Activated T-cell treated with anti-CD3 and anti-CD28 coated beads, Interleukin-2, amount 50 U/mL, for 72 hours (primary cell): ENCODE measurements around the gene KIT. TPM values are rescaled to one million over a fixed set of nuclear protein-coding genes. Genes with fewer than 3 reads are reported as not detected.

Source experiments
- ATAC-seq, 2 donors: fragments of 150-1000 bp; cut with Tn5 transposase; replicated peaks in 1 of 2; 2 replicates each; pipeline ENCODE4 v1.10.0; 2021; ENCODE audit warnings: moderate library complexity in 2 of 2, mild to moderate bottlenecking in 1 of 2
- DNase-seq, 2 donors: peaks; one replicate each; pipeline ENCODE4 v3.0.0; 2021 to 2022; ENCODE audit warnings: mixed read lengths in 1 of 2
- H3K27ac Mint-ChIP-seq: one replicate; pipeline ENCODE4 v1.8.0; 2022; ENCODE audit warnings: mild to moderate bottlenecking, moderate library complexity, mixed read lengths
- H3K27me3 Mint-ChIP-seq: one replicate; pipeline ENCODE4 v1.8.0; 2022; ENCODE audit warnings: low read depth, mixed read lengths
- H3K36me3 Mint-ChIP-seq, 2 donors: one replicate each; pipeline ENCODE4 v1.8.0; 2022; ENCODE audit warnings: mixed read lengths in 2 of 2, mild to moderate bottlenecking in 1 of 2; ENCODE audit not compliant: insufficient read depth in 2 of 2
- H3K4me1 Mint-ChIP-seq: one replicate; pipeline ENCODE4 v1.8.0; 2022; ENCODE audit warnings: low read depth, mixed read lengths
- H3K4me3 Mint-ChIP-seq, 2 donors: one replicate each; pipeline ENCODE4 v1.8.0; 2022; ENCODE audit warnings: mild to moderate bottlenecking in 2 of 2, mixed read lengths in 2 of 2, moderate library complexity in 2 of 2
- H3K9me3 Mint-ChIP-seq, 2 donors: one replicate each; pipeline ENCODE4 v1.8.0; 2022; ENCODE audit warnings: mixed read lengths in 2 of 2
- total RNA-seq, 2 donors: library from RNA; stranded (reverse); gene quantifications; one replicate each; pipeline ENCODE4 v1.2.3, GENCODE V29; 2022

Gene KIT
- total RNA-seq, 2 donors from 2014 or later, result 0.07 to 0.22 TPM

- DNase-seq, result no peak
- H3K4me3 Mint-ChIP-seq, result no peak overlapping the region
Measured at GRCh38 chr4:54745031-54745770, 87.4 kb downstream of the KIT start.

DNA sequence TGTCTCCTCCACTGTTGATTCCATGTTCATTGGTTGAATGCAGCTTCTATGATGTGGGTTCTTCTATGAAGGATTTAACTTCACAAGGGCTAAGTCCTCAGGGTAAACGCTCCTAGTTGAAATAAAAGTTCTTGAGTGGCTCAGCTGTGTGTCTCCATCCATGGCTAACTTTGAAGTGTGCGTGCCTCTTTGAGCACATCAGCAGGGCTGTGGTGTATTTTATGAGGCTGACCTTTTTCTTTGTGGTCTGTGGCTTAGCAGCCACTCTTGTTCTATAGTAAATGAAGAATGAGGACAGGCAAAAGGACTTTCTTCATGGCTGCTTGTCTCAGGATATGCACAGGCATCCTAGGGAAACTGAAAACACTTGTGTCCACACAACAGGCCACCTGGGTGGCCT is 88.5 kb downstream of the KIT start:
- no peak overlapping the region for H3K4me3 Mint-ChIP-seq
- H3K36me3 Mint-ChIP-seq, result peaks cover 0 to 4% of the 10 kb centered on the region in 2 donors
- H3K9me3 Mint-ChIP-seq, result peaks cover 1 to 8% of the 10 kb centered on the region in 2 donors
- DNase-seq (no peak), ATAC-seq (peak in 1 of 2 donors; percentile 61)
- peaks cover 6% of the 10 kb centered on the region for H3K4me1 Mint-ChIP-seq
- no peaks in the 10 kb centered on the region for H3K27me3 Mint-ChIP-seq
- H3K27ac Mint-ChIP-seq, result no peak overlapping the region

More at GRCh38 chr4:54745031-54745770, 87.4 kb downstream of the KIT start:
- Mint-ChIP-seq H3K9me3 (peaks cover 1 to 6% of the 10 kb centered on the region in 2 donors), H3K27ac (no peak overlapping the region), H3K27me3 (no peaks in the 10 kb centered on the region), H3K36me3 (peaks cover 0 to 4% of the 10 kb centered on the region in 2 donors), H3K4me1 (peaks cover 6% of the 10 kb centered on the region)
- no peak for ATAC-seq

DNA sequence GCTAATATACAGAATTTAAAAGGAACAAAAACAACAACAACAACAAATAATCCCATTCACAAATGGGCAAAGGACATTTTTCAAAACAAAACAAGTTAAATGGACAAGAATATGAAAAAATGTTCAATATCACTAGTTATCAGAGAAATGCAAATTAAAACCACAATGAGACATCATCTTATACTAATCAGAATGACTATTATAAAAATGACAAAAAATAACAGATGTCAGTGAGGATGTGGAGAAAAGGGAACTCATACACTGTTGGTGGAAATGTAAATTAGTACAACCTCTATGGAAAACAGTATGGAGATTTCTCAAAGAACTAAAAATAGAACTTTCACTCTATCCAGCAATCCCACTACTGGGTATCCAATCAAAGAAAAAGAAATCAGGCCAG is 92.6 kb downstream of the KIT start:
- H3K4me3 Mint-ChIP-seq, result no peak overlapping the region
- H3K4me1 Mint-ChIP-seq, result peaks cover 6% of the 10 kb centered on the region
- H3K36me3 Mint-ChIP-seq, result peaks cover 0 to 2% of the 10 kb centered on the region in 2 donors
- DNase-seq (no peak), ATAC-seq (no peak)
- H3K27ac Mint-ChIP-seq, result no peak overlapping the region
- no peaks in the 10 kb centered on the region for H3K27me3 Mint-ChIP-seq
- H3K9me3 Mint-ChIP-seq, result peaks cover 0 to 3% of the 10 kb centered on the region in 2 donors

DNA sequence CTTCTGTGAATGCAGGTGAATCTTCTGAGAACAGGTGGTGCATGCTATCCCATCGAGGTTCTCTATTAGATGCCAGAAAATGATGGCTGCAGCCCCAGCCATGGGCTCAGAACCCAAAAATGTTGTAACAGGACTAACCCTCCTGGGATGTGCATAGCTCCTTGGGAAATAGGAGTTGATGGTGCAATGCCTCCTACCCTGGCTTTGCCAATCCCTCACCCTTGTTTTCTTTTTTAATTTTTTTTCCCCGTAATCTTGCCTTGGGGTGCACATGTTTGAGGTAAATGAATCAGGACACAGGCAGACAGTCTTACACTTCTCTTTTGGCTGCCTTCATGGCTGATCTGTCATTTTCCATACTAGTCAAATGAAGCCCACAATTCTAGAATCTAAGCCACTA is 96.6 kb downstream of the KIT start:
- no peaks in the 10 kb centered on the region for H3K36me3 Mint-ChIP-seq
- peaks cover 1 to 6% of the 10 kb centered on the region in 2 donors for H3K9me3 Mint-ChIP-seq
- no peaks in the 10 kb centered on the region for H3K4me1 Mint-ChIP-seq
- DNase-seq (no peak), ATAC-seq (no peak)
- H3K27ac Mint-ChIP-seq, result no peak overlapping the region
- no peak overlapping the region for H3K4me3 Mint-ChIP-seq
- no peaks in the 10 kb centered on the region for H3K27me3 Mint-ChIP-seq

DNA sequence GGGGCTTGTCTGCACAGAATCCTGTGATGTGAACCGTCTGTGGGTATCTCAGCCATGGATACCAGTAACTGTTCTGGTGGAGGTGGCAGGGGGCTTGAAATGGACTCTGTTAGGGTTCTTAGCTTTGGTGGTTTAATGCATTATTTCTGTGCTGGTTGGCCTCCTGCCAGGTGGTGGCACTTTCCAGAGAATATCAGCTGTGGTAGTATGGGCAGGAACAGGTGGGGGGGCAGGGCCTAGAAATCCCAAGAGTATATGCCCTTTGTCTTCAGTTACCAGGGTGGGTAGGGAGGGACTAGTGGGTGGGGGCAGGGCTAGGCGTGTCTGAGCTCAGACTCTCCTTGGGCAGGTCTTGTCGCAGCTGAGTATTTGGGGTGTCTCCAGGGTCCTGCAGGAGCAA is 106.7 kb downstream of the KIT start:
- H3K27me3 Mint-ChIP-seq, result no peaks in the 10 kb centered on the region
- H3K27ac Mint-ChIP-seq, result no peak overlapping the region
- H3K36me3 Mint-ChIP-seq, result peaks cover 0 to 9% of the 10 kb centered on the region in 2 donors
- H3K4me1 Mint-ChIP-seq, result no peaks in the 10 kb centered on the region
- ATAC-seq (no peak), DNase-seq (no peak)
- H3K9me3 Mint-ChIP-seq, result peaks cover 10 to 12% of the 10 kb centered on the region in 2 donors
- H3K4me3 Mint-ChIP-seq, result no peak overlapping the region

GRCh38 chr4:54767376-54767775 is 109.6 kb downstream of the KIT start:
- peaks cover 5 to 11% of the 10 kb centered on the region in 2 donors for H3K9me3 Mint-ChIP-seq
- no peaks in the 10 kb centered on the region for H3K27me3 Mint-ChIP-seq
- DNase-seq, result no peak
- peaks cover 0 to 4% of the 10 kb centered on the region in 2 donors for H3K36me3 Mint-ChIP-seq
- H3K4me1 Mint-ChIP-seq, result no peaks in the 10 kb centered on the region
- no peak overlapping the region for H3K27ac Mint-ChIP-seq
- no peak overlapping the region for H3K4me3 Mint-ChIP-seq
- no peak for ATAC-seq

- H3K4me1 Mint-ChIP-seq, result no peaks in the 10 kb centered on the region
- H3K4me3 Mint-ChIP-seq, result no peak overlapping the region
- H3K27me3 Mint-ChIP-seq, result no peaks in the 10 kb centered on the region
- DNase-seq, result no peak
- ATAC-seq, result no peak
- H3K36me3 Mint-ChIP-seq, result no peaks in the 10 kb centered on the region
- peaks cover 4 to 5% of the 10 kb centered on the region in 2 donors for H3K9me3 Mint-ChIP-seq
- H3K27ac Mint-ChIP-seq, result no peak overlapping the region
Measured at GRCh38 chr4:54773022-54773421, 115.3 kb downstream of the KIT start.

- Mint-ChIP-seq H3K27ac (no peak overlapping the region), H3K9me3 (no peaks in the 10 kb centered on the region), H3K4me1 (no peaks in the 10 kb centered on the region), H3K27me3 (no peaks in the 10 kb centered on the region), H3K4me3 (no peak overlapping the region), H3K36me3 (no peaks in the 10 kb centered on the region)
- DNase-seq (no peak), ATAC-seq (no peak)
Measured at GRCh38 chr4:54779036-54779435, 121.3 kb downstream of the KIT start.

DNA sequence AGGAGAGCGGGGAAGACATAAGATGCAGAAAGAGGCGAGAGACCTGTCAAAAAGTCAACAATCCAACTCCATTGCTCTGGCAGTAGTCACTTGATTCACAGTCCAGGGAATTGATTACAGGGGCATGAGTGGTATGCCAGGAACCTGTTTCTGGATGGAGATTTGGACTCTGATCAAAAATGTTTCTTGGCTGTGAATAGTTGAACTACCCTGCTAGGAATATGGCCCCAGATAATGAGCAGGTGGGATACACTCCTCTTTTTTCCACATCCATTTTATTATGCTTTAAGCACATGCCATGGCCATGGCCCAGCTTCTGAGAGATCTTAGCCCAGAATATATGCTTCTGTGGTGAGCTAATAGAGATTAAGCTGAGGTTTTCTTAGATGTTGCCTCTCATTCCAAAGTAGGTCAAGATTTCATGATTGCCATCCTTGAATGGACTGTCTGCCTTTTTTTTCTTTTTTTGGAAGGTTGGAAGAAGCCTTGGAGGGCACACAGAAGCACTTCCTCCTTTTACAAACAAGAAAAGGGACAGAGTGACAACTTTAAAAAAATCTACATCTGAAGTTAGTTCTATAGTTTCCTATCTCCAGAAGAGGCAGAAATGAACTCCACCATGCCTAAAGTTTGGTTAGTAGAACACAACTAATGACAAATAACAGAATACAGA is 121.9 kb downstream of the KIT start:
- no peaks in the 10 kb centered on the region for H3K36me3 Mint-ChIP-seq
- H3K27ac Mint-ChIP-seq, result no peak overlapping the region
- H3K27me3 Mint-ChIP-seq, result no peaks in the 10 kb centered on the region
- no peaks in the 10 kb centered on the region for H3K9me3 Mint-ChIP-seq
- no peak overlapping the region for H3K4me3 Mint-ChIP-seq
- ATAC-seq, result no peak
- H3K4me1 Mint-ChIP-seq, result no peaks in the 10 kb centered on the region
- DNase-seq, result no peak

- no peak for DNase-seq
- H3K4me1 Mint-ChIP-seq, result no peaks in the 10 kb centered on the region
- no peak overlapping the region for H3K4me3 Mint-ChIP-seq
- no peak overlapping the region for H3K27ac Mint-ChIP-seq
- no peaks in the 10 kb centered on the region for H3K27me3 Mint-ChIP-seq
- no peaks in the 10 kb centered on the region for H3K36me3 Mint-ChIP-seq
- no peaks in the 10 kb centered on the region for H3K9me3 Mint-ChIP-seq
- ATAC-seq, result no peak
Measured at GRCh38 chr4:54780149-54780495, 122.4 kb downstream of the KIT start.

DNA sequence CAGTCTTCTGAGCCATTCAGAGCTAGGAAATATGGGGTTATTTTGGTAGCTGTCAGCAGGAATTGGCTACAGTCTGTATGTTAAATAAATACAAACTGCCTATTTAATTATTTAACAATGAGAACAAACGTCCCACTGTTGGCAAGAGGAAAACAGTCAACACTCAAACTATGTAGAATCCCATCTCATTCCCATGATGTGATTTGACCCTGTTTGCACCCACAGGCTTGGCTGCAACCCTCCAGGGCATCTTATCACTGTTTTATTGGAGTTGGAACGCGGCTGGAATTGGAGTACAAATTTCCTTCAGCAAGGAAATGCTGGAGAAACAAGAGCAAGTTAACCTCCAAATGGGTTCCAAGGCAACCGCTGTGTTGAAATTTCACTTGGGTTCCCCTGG is 124.0 kb downstream of the KIT start:
- Mint-ChIP-seq H3K27ac (no peak overlapping the region), H3K27me3 (no peaks in the 10 kb centered on the region), H3K4me3 (no peak overlapping the region), H3K36me3 (no peaks in the 10 kb centered on the region), H3K4me1 (no peaks in the 10 kb centered on the region), H3K9me3 (no peaks in the 10 kb centered on the region)
- DNase-seq (no peak), ATAC-seq (no peak)

- Mint-ChIP-seq H3K4me1 (no peaks in the 10 kb centered on the region), H3K27me3 (no peaks in the 10 kb centered on the region), H3K36me3 (no peaks in the 10 kb centered on the region), H3K27ac (no peak overlapping the region), H3K4me3 (no peak overlapping the region), H3K9me3 (peaks cover 0 to 2% of the 10 kb centered on the region in 2 donors)
- DNase-seq, result no peak
- ATAC-seq, result no peak
Measured at GRCh38 chr4:54783402-54784110, 125.8 kb downstream of the KIT start.

GRCh38 chr4:54784161-54784671 is 126.5 kb downstream of the KIT start:
- no peak overlapping the region for H3K27ac Mint-ChIP-seq
- no peaks in the 10 kb centered on the region for H3K27me3 Mint-ChIP-seq
- no peaks in the 10 kb centered on the region for H3K4me1 Mint-ChIP-seq
- peaks cover 0 to 2% of the 10 kb centered on the region in 2 donors for H3K9me3 Mint-ChIP-seq
- no peak for ATAC-seq
- no peaks in the 10 kb centered on the region for H3K36me3 Mint-ChIP-seq
- no peak for DNase-seq
- no peak overlapping the region for H3K4me3 Mint-ChIP-seq
